OCI-LY1 (cell line): ENCODE measurements around the gene PTCD3.

Experiments used
- EZH2 ChIP-seq: fragments of 200-600 bp; sonication (generic), shearing (Covaris generic); IDR thresholded peaks from 2 replicates; pipeline ENCODE4 v1.8.0; 2017; ENCODE audit warnings: borderline replicate concordance, mixed run types, mild to moderate bottlenecking, antibody characterized with exemption, low read length, moderate library complexity, mixed read lengths
- TF ChIP-seq, protein P1 (sequence below): fragments of 200-600 bp; sonication (generic), shearing (Covaris generic); IDR thresholded peaks from 2 replicates; pipeline ENCODE4 v1.5.1; 2017; ENCODE audit warnings: mild to moderate bottlenecking, antibody characterized with exemption, low read length, moderate library complexity, mixed read lengths

DNA sequence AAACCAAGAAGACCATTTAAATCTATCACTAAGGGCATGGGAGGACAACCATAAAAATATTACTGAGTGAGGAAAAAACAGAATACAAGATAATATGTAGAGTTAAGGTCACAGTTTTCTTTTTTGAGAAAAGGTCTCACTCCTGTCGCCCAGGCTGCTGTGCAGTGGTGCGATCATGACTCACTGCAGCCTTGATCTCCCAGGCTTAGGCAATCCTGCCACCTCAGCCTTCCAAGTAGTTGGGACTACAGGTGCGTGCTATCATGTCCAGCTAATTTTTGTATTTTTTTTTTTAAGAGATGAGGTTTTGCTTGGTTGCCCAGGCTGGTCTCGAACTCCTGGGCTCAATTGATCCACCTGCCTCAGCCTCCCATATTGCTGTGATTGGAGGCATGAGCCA lies 24.3 kb upstream of the PTCD3 start:
- no peak for TF ChIP-seq EZH2
- TF ChIP-seq, protein P1, sequence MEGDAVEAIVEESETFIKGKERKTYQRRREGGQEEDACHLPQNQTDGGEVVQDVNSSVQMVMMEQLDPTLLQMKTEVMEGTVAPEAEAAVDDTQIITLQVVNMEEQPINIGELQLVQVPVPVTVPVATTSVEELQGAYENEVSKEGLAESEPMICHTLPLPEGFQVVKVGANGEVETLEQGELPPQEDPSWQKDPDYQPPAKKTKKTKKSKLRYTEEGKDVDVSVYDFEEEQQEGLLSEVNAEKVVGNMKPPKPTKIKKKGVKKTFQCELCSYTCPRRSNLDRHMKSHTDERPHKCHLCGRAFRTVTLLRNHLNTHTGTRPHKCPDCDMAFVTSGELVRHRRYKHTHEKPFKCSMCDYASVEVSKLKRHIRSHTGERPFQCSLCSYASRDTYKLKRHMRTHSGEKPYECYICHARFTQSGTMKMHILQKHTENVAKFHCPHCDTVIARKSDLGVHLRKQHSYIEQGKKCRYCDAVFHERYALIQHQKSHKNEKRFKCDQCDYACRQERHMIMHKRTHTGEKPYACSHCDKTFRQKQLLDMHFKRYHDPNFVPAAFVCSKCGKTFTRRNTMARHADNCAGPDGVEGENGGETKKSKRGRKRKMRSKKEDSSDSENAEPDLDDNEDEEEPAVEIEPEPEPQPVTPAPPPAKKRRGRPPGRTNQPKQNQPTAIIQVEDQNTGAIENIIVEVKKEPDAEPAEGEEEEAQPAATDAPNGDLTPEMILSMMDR, result no peak
